ENCODE data around the gene ERC2.

Gene ERC2

GRCh38 chr3:55673764-55674163, 794.5 kb downstream of the ERC2 start:
- no peak for DNase-seq (ENCODE audit: low spot score)

DNA sequence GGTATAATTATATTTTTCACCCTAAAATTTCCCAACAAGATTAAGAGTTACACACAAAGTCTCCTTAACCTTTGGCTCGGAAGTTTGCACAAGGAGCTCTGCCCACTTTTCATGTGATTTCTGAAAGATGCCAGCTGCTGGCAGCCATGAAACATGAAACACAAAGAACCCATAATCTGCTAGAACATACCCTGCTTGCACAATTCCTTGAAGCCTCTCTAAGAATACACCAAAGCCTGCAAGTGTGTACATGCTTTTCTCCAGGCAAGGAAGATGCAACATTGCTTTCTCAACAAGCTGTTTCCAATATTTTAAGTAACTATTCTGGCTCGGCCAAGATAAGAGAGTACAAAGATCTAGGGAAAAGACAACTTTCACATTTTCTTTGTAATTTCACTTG, 799.1 kb downstream of the ERC2 start:
- DNase-seq (ENCODE audit: low spot score): no peak

DNA sequence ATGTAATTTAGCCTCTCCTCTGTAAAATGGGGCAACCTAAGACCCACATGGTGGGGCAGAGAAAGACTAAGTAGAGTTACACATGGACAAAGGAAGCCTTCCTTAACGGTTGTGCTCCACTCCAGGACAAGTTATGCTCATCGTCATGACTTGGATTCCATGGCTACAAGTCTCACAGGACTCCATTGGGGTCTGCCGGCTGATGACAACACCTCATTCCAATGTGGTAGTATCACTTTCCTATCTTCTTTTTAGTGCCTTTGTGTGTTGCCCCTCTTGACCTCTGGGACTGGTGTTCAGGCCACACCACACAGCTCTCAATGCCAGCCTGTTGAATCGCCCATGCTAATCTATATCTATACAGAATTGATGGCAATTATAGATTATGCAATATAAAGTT, 799.9 kb downstream of the ERC2 start:
- no peak for DNase-seq (ENCODE audit: low spot score)

DNA sequence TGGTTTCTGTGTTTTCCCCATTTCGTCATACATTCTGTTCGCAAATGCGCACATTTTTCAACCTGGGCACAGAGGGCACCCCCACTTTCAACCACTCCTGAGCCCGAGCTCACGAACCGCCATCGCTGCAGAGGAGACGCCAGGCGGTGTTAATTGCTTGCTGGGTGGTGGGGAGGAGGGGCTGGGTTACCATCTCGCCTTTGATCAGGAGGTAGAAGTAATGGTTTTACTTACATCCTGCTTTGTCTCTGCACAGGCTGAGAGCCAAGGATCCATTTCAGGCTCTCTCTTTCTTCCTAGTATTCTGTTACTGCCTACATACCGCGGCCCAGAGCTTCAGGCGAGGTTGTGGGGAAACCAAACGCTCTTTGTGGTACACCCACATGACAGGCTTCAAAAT, 803.9 kb downstream of the ERC2 start:
- no peak for DNase-seq (ENCODE audit: low spot score)

- no peak for DNase-seq (ENCODE audit: low spot score)
Observed at GRCh38 chr3:55662683-55663082, 805.6 kb downstream of the ERC2 start.

DNA sequence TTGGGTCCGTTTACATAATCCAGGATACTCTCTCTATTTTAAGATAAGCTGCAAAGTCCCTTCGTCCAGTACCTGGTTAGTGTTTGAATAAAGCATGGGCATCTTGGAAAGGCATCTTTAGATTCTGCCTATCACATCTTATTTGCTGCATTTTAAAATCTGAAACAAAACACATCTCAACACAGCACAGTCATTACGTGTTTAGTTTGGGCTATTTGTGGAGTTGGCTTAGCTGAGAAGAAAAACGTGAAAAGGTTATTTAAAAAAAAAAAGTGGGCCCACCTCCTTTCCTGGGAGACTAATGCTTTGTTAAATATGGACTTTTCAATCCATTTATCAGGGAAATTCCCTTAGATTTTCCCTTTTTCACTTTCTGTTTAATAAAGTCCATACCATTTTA, 806.7 kb downstream of the ERC2 start:
- DNase-seq (ENCODE audit: low spot score): no peak

DNA sequence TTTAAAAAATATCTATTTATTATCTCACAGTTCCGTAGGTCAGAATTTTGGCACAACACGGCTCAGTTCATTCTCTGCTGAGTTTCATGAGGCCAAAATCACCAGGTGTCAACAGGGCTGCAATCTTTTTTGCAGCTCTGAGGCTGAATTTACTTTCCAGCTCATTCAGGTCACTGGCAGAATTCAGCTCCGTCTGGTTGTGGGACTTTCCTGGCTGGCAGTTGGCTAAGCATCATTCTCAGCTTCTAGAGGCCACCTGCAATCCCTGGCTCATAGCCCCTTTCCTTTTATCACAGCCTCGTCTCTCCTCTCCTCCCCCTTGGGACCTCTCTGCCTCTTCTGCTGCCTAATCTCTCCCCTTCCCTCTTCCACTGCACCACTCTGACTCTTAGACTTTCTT, 807.1 kb downstream of the ERC2 start:
- DNase-seq (ENCODE audit: low spot score): no peak

DNA sequence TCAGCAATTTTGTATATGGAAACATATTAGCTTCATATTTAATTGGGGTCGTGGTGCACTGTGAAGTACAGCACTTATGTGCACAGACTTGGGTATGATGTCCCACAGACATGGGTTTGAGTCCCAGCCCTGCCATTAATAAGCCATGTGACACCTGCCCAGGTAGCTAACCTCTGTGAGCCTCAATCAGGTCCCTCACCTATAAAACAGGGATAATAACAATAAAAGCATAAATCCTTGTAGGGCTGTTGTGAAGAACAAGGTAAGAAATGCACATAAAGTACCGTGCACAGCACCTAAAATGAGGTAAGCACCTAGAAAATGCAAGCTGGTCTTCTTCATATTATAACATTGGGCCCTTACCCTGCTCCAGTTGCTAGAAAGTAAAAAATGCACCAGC, 807.6 kb downstream of the ERC2 start:
- no peak for DNase-seq (ENCODE audit: low spot score)

- DNase-seq (ENCODE audit: low spot score): no peak
Observed at GRCh38 chr3:55659701-55660100, 808.6 kb downstream of the ERC2 start.

- no peak for DNase-seq (ENCODE audit: low spot score)
Observed at GRCh38 chr3:55658690-55659562, 809.3 kb downstream of the ERC2 start.

DNA sequence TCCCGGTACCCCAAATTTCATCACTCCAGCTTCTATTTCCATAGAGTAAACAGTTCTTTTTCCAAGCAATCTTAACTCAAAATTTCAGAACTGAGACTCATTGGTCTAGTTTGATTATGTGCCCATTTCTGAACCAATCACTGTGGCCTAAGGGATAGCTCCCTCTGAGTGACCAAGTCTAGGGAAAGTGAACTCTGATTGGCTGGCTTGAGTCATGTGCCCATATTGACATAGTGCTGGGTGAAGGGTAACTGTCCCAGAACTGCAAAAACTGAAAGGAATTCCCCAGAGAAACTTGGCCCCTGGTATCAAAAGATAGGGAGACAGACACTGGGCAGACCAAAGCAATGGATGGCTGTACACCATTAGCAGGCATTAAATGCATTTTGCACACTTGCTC, 810.0 kb downstream of the ERC2 start:
- DNase-seq (ENCODE audit: low spot score): no peak

DNA sequence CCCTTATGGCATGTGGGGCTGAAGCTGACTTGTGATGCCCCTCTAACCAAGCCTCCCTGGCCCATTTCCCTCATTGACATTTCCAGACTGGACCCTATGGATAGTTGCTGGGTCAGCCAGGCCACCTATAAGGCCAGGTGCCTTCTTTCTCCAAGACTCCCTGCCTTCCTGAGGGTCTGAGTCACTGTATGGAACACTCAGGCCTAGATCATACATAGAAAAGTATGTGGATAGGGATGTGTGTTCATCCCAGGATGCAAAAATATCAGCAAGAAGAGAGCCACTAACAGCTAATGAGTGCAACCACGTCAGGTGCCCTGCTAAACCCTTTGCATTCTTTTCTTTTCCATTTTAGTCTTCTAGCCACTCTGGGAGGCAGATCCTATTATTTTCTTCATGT, 812.7 kb downstream of the ERC2 start:
- DNase-seq (ENCODE audit: low spot score): no peak

- DNase-seq (ENCODE audit: low spot score): no peak
Observed at GRCh38 chr3:55654123-55654760, 814.0 kb downstream of the ERC2 start.

- DNase-seq (ENCODE audit: low spot score): no peak
Observed at GRCh38 chr3:55651011-55651410, 817.3 kb downstream of the ERC2 start.

DNA sequence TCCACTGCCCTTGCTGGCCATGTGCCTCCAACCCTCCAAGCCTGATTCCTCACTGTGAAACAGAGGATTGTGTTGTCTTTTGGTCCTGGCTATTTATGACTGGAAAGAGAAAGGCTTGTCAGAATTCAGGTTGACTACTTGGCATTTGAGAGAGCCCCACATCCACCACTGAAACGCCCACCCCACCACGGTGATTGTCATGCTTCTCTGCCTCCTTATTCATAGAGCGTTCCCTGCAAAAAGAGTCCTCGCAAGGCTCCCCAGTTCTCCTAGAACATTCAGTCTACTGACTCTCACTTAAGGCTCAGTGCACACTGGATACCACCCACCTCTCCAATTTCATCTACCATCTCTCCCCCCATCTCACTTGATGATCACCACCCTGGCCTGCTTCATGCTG, 818.3 kb downstream of the ERC2 start:
- DNase-seq (ENCODE audit: low spot score): no peak

DNA sequence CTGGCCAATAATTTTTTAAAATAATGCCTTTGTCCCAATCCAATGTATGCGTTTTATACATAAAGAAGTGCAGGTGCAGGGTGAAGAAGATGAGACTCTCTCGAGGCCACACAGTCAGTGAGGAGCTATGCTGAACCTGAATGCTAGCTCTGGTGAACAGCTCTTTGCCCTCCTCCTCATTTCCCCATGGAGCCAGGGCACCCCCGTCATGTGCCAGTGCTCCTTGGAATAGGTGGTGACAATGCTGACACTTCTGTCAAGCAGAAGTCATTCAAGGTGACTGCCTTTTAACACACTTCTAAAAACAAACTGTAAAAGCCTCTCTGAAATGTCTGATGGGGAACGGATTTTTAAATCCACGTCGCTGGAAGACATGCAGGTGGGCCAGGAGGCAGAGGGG, 818.7 kb downstream of the ERC2 start:
- no peak for DNase-seq (ENCODE audit: low spot score)

- DNase-seq (ENCODE audit: low spot score): no peak
Observed at GRCh38 chr3:55648591-55649318, 819.5 kb downstream of the ERC2 start.

DNA sequence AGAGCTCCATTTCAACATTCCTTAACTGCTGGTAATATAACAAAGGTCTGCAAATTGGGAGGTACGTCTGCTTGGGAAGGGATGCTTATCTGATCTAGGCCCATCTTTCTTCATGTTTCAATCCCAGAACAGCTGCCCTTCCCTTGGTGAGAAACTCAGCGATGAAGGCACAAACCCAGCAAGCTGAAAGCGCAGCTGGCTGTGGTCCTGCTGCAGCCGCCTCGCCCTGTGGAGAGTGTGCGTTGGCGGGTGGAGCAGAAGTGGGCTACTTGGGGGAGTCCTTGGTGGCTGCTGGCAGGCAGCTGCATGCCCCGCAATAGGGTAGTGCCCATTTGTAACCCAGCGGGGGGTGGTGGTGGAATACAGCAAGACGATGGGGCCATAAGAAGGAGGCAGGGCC, 820.6 kb downstream of the ERC2 start:
- no peak for DNase-seq (ENCODE audit: low spot score)

DNA sequence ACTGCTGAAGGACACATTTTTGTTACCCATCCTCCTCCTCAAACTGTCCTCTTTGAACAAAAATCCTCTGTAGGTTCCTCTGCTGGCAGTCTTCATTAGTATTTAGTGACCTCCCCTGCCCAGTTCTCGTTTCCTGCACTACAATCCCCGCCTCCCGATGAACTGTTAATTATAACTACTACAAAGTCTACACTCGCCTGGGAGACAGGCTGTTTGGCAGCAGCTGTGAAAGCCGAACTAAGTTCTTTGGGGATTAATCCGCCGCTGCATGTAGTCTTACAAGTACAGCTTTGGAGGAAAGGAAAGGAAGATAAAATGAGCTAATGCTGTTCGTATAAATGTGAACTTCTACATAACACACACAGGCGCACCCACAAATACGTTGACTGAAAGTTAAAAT, 821.2 kb downstream of the ERC2 start:
- no peak for DNase-seq (ENCODE audit: low spot score)

GRCh38 chr3:55646121-55646520, 822.1 kb downstream of the ERC2 start:
- no peak for DNase-seq (ENCODE audit: low spot score)

DNA sequence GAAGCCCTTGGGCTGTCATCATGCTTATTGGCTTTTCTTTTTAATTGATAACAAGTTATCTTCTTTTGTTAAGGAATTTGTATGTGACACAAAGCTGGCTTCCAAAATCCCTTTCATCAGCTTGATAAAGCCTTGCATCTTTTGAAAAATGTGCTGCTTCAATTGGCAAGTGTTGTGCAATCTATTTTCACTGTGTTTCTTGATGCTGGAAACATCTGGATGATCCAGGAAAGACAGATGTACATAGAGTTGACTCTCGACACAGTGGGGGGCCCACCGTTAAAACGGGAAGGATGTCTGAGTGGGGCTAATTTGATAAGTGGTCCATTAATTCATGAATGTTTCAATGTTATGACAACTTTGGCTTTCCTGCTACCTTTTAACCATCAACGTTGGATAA, 822.8 kb downstream of the ERC2 start:
- no peak for DNase-seq (ENCODE audit: low spot score)

GRCh38 chr3:55643283-55643682, 825.0 kb downstream of the ERC2 start:
- DNase-seq (ENCODE audit: low spot score): no peak

- no peak for DNase-seq (ENCODE audit: low spot score)
Observed at GRCh38 chr3:55641964-55642363, 826.3 kb downstream of the ERC2 start.
